B cell (primary cell): ENCODE measurements around the gene SGCD. TPM values are rescaled to one million over a fixed set of nuclear protein-coding genes. Genes with fewer than 3 reads are reported as not detected.
A peak's percentile ranks its signal among the peaks of the same experiment; 100 is the strongest.

Source experiments
- ATAC-seq: fragments of 200-7000 bp; cut with Tn5 transposase; one replicate; pipeline ENCODE4 v1.10.0; 2021; ENCODE audit warnings: low read depth, mild to moderate bottlenecking, moderate number of reproducible peaks, moderate library complexity
- CTCF ChIA-PET: fragments of 350-600 bp; sonication (Branson Sonifier 250); formaldehyde crosslinking; loops from one replicate; lab custom pipeline; 2021; ENCODE audit warnings: antibody characterized with exemption, inconsistent platforms; lab: Charles Lee
- POLR2A ChIA-PET: fragments of 350-600 bp; sonication (Branson Sonifier 250); formaldehyde crosslinking; loops from one replicate; lab custom pipeline; 2021; ENCODE audit warnings: antibody characterized with exemption; lab: Charles Lee
- DNase-seq: peaks from one replicate; pipeline ENCODE4 v3.0.0; 2013
- H2AFZ ChIP-seq: 2 replicates; pipeline ENCODE4 v1.6.1; 2012; ENCODE audit warnings: mild to moderate bottlenecking, low read depth, low read length; ENCODE audit not compliant: insufficient read depth, poor library complexity, severe bottlenecking
- H3K27ac ChIP-seq, 2 donors: 1 replicate in 1 of 2; 2 replicates in 1 of 2; pipeline ENCODE4 v1.5.1; 2012 to 2013; ENCODE audit warnings: low read length in 2 of 2, mild to moderate bottlenecking in 2 of 2, moderate library complexity in 1 of 2
- H3K27me3 ChIP-seq, 4 experiments: fragments of 200-600 bp in 1 of 4; sonication (generic) in 1 of 4; replicated peaks in 1 of 4; 1 replicate in 2 of 4; 2 replicates in 2 of 4; pipeline versions ENCODE4 v1.6.1 to v1.7.0; 2013 to 2016; ENCODE audit warnings: low read length in 3 of 4, mild to moderate bottlenecking in 2 of 4, mixed read lengths in 1 of 4, moderate library complexity in 1 of 4; ENCODE audit not compliant: insufficient read depth in 4 of 4, control insufficient read depth in 3 of 4; ENCODE audit errors: control extremely low read depth in 1 of 4
- H3K36me3 ChIP-seq, 2 experiments: replicated peaks in 1 of 2; 1 replicate in 1 of 2; 2 replicates in 1 of 2; pipeline versions ENCODE4 v1.6.1 to v1.7.1; 2013; ENCODE audit warnings: low read length in 1 of 2; ENCODE audit not compliant: insufficient read depth in 2 of 2, control insufficient read depth in 1 of 2; ENCODE audit errors: control extremely low read depth in 1 of 2, extremely low read depth in 1 of 2
- H3K4me1 ChIP-seq, 2 donors: fragments of 200-600 bp in 1 of 2; sonication (generic) in 1 of 2; 1 replicate in 1 of 2; 2 replicates in 1 of 2; pipeline versions ENCODE4 v1.5.1 to v1.6.1; 2013 to 2017; ENCODE audit warnings: low read length in 2 of 2; ENCODE audit not compliant: control insufficient read depth in 2 of 2, insufficient read depth in 2 of 2
- H3K4me2 ChIP-seq: replicated peaks from 2 replicates; pipeline ENCODE3; 2012; ENCODE audit warnings: mild to moderate bottlenecking, low read depth, low read length; ENCODE audit not compliant: poor library complexity, severe bottlenecking
- H3K4me3 ChIP-seq, 5 experiments: fragments of 200-600 bp in 1 of 5; sonication (generic) in 1 of 5; 1 replicate in 3 of 5; 2 replicates in 2 of 5; pipeline versions ENCODE4 v1.5.1 to v1.7.0; 2011 to 2016; ENCODE audit warnings: low read length in 4 of 5, mild to moderate bottlenecking in 4 of 5, low read depth in 2 of 5, control low read depth in 1 of 5, moderate library complexity in 1 of 5; ENCODE audit not compliant: insufficient read depth in 1 of 5; ENCODE audit errors: control extremely low read depth in 1 of 5, extremely low read depth in 1 of 5
- H3K79me2 ChIP-seq: fragments of 200-600 bp; sonication (generic); one replicate; pipeline ENCODE4 v1.6.0; 2016; ENCODE audit warnings: low read length; ENCODE audit not compliant: control insufficient read depth, insufficient read depth
- H3K9ac ChIP-seq: fragments of 200-600 bp; sonication (generic); 2 replicates; pipeline ENCODE4 v1.6.1; 2017; ENCODE audit warnings: mild to moderate bottlenecking, low read length, moderate library complexity
- H3K9me3 ChIP-seq, 3 donors: one replicate each; pipeline versions ENCODE4 v1.6.1 to v1.7.1; 2013; ENCODE audit warnings: low read length in 2 of 3; ENCODE audit not compliant: control insufficient read depth in 2 of 3, insufficient read depth in 1 of 3; ENCODE audit errors: control extremely low read depth in 1 of 3
- H4K20me1 ChIP-seq: 2 replicates; pipeline ENCODE4 v1.6.0; 2012; ENCODE audit warnings: mild to moderate bottlenecking, low read length; ENCODE audit not compliant: insufficient read depth, control insufficient read depth, poor library complexity, severe bottlenecking
- H3K27ac Mint-ChIP-seq: one replicate; pipeline ENCODE4 v1.8.0; 2021; ENCODE audit warnings: mixed read lengths
- H3K27me3 Mint-ChIP-seq: one replicate; pipeline ENCODE4 v1.8.0; 2021; ENCODE audit warnings: mixed read lengths
- H3K4me1 Mint-ChIP-seq: one replicate; pipeline ENCODE4 v1.8.0; 2021; ENCODE audit warnings: mixed read lengths
- H3K4me3 Mint-ChIP-seq: one replicate; pipeline ENCODE4 v1.8.0; 2021; ENCODE audit warnings: mixed read lengths
- H3K9me3 Mint-ChIP-seq: one replicate; pipeline ENCODE4 v1.8.0; 2022; ENCODE audit warnings: mixed read lengths; ENCODE audit not compliant: insufficient read depth
- CTCF ChIP-seq: fragments of 200-600 bp; IDR thresholded peaks from one replicate; pipeline ENCODE4 v1.8.0; 2022; ENCODE audit warnings: antibody characterized with exemption, mild to moderate bottlenecking
- EZH2 ChIP-seq: IDR thresholded peaks from 2 replicates; pipeline ENCODE4 v1.6.1; 2012; ENCODE audit warnings: borderline replicate concordance, low read depth, mild to moderate bottlenecking, moderate library complexity, low read length; ENCODE audit not compliant: insufficient read depth, poor library complexity, severe bottlenecking
- WGBS: methylation state at CpG from one replicate; pipeline ENCODE4 v1.1.5; 2013; ENCODE audit warnings: missing lambda C conversion rate; ENCODE audit not compliant: insufficient coverage; 5-methylcytosine and 5-hydroxymethylcytosine counted together
- intact Hi-C: fragments of 100-400 bp; cut with micrococcal nuclease; formaldehyde crosslinking; loops from one replicate; pipeline ENCODE4 v1.10.0; 2022
- polyA plus RNA-seq: library from polyadenylated mRNA; depleted of rRNA; stranded (reverse); fragments of >200 nt; gene quantifications from 2 replicates; pipeline ENCODE4 v1.2.3, GENCODE V29; 2012
- total RNA-seq, 2 donors: library from RNA; stranded (reverse); fragments of 120-200 nt in 1 of 2; gene quantifications; 1 replicate in 1 of 2; 2 replicates in 1 of 2; pipeline versions ENCODE4 v1.2.3 to v1.2.4, GENCODE V29; 2013 to 2022

The SGCD gene
- total and polyA plus RNA-seq, 2 donors (not counting 1 experiment from before 2014, with no cell fraction given), result not detected

- Histone ChIP-seq H4K20me1 (no peaks in the 10 kb centered on the region), H3K9ac (no peak overlapping the region), H3K79me2 (no peaks in the 10 kb centered on the region), H3K36me3 (no peaks in the 10 kb centered on the region), H2AFZ (no peak overlapping the region), H3K9me3 (no peaks in the 10 kb centered on the region), H3K27ac (no peak overlapping the region), H3K4me3 (no peak overlapping the region), H3K4me1 (no peaks in the 10 kb centered on the region), H3K4me2 (no peak overlapping the region), H3K27me3 (no peaks in the 10 kb centered on the region)
- ChIA-PET POLR2A (no interaction called here), CTCF (no interaction called here)
- DNase-seq (no peak), ATAC-seq (no peak)
- Mint-ChIP-seq H3K4me1 (no peaks in the 10 kb centered on the region), H3K4me3 (no peak overlapping the region), H3K27ac (no peak overlapping the region), H3K9me3 (no peaks in the 10 kb centered on the region), H3K27me3 (peaks cover 9% of the 10 kb centered on the region)
- no CpG with 5 or more reads among the region's 1 CpG for WGBS
- intact Hi-C loops, result no loop called here
- TF ChIP-seq EZH2, result no peak
- TF ChIP-seq CTCF, result no peak
Observed at GRCh38 chr5:156812959-156813358, 486.0 kb downstream of the SGCD start.

- POLR2A ChIA-PET, result no interaction called here
- H3K4me3 Mint-ChIP-seq, result no peak overlapping the region
Observed at GRCh38 chr5:156815988-156816599, 489.1 kb downstream of the SGCD start.

More at GRCh38 chr5:156815988-156816599, 489.1 kb downstream of the SGCD start:
- Histone ChIP-seq H3K27me3 (no peaks in the 10 kb centered on the region), H3K9me3 (no peaks in the 10 kb centered on the region), H4K20me1 (no peaks in the 10 kb centered on the region), H3K9ac (no peak overlapping the region), H3K4me2 (no peak overlapping the region), H2AFZ (no peak overlapping the region), H3K27ac (no peak overlapping the region), H3K79me2 (no peaks in the 10 kb centered on the region), H3K4me1 (no peaks in the 10 kb centered on the region), H3K4me3 (no peak overlapping the region), H3K36me3 (no peaks in the 10 kb centered on the region)
- H3K9me3 Mint-ChIP-seq, result no peaks in the 10 kb centered on the region
- no peaks in the 10 kb centered on the region for H3K4me1 Mint-ChIP-seq
- CTCF ChIA-PET, result no interaction called here
- ATAC-seq (no peak), DNase-seq (peak; percentile 15)
- TF ChIP-seq EZH2 (no peak), CTCF (no peak)
- WGBS, result 95% methylated on average over 4 of the region's 6 CpGs
- H3K27me3 Mint-ChIP-seq, result peaks cover 13% of the 10 kb centered on the region
- intact Hi-C loops, result loop anchor here (5.0 kb wide), 1 partner anchor 1199 kb away; no protein-coding TSS in a partner anchor
- H3K27ac Mint-ChIP-seq, result no peak overlapping the region
